Activated B cell treated with CpG ODN at 0.5 μM for 24 hours (primary cell): ENCODE measurements around the gene CSRP2. TPM values are rescaled to one million over a fixed set of nuclear protein-coding genes. Genes with fewer than 3 reads are reported as not detected.

Experiments
- ATAC-seq: fragments of 200-7000 bp; cut with Tn5 transposase; one replicate; pipeline ENCODE4 v1.10.0; 2021; ENCODE audit warnings: low read depth, mild to moderate bottlenecking, moderate library complexity
- CTCF ChIA-PET: fragments of 350-600 bp; sonication (Branson Sonifier 250); formaldehyde crosslinking; loops from one replicate; lab custom pipeline; 2021; ENCODE audit warnings: antibody characterized with exemption; lab: Charles Lee
- POLR2A ChIA-PET: fragments of 350-600 bp; sonication (Branson Sonifier 250); formaldehyde crosslinking; loops from one replicate; lab custom pipeline; 2021; ENCODE audit warnings: antibody characterized with exemption; lab: Charles Lee
- DNase-seq: peaks from one replicate; pipeline ENCODE4 v3.0.0; 2022
- H3K27ac Mint-ChIP-seq: one replicate; pipeline ENCODE4 v1.8.0; 2020; ENCODE audit warnings: mixed read lengths
- H3K27me3 Mint-ChIP-seq: one replicate; pipeline ENCODE4 v1.8.0; 2021; ENCODE audit warnings: mixed read lengths
- H3K36me3 Mint-ChIP-seq: one replicate; pipeline ENCODE4 v1.8.0; 2021; ENCODE audit warnings: low read depth, mixed read lengths
- H3K4me1 Mint-ChIP-seq: one replicate; pipeline ENCODE4 v1.8.0; 2021; ENCODE audit warnings: mixed read lengths
- H3K4me3 Mint-ChIP-seq: one replicate; pipeline ENCODE4 v1.8.0; 2020; ENCODE audit warnings: mild to moderate bottlenecking, mixed read lengths
- H3K9me3 Mint-ChIP-seq: one replicate; pipeline ENCODE4 v1.8.0; 2020; ENCODE audit warnings: mixed read lengths
- intact Hi-C: fragments of 100-400 bp; cut with micrococcal nuclease; formaldehyde crosslinking; loops from one replicate; pipeline ENCODE4 v1.15.1; 2024
- total RNA-seq: library from RNA; stranded (reverse); gene quantifications from 2 replicates; pipeline ENCODE4 v1.2.3, GENCODE V29; 2022
- TF ChIP-seq, protein P1 (sequence below): fragments of 200-600 bp; IDR thresholded peaks from one replicate; pipeline ENCODE4 v1.8.0; 2022; ENCODE audit warnings: antibody characterized with exemption, mild to moderate bottlenecking

CSRP2 gene
- total RNA-seq, 1 donor from 2014 or later: 1.6 TPM

DNA sequence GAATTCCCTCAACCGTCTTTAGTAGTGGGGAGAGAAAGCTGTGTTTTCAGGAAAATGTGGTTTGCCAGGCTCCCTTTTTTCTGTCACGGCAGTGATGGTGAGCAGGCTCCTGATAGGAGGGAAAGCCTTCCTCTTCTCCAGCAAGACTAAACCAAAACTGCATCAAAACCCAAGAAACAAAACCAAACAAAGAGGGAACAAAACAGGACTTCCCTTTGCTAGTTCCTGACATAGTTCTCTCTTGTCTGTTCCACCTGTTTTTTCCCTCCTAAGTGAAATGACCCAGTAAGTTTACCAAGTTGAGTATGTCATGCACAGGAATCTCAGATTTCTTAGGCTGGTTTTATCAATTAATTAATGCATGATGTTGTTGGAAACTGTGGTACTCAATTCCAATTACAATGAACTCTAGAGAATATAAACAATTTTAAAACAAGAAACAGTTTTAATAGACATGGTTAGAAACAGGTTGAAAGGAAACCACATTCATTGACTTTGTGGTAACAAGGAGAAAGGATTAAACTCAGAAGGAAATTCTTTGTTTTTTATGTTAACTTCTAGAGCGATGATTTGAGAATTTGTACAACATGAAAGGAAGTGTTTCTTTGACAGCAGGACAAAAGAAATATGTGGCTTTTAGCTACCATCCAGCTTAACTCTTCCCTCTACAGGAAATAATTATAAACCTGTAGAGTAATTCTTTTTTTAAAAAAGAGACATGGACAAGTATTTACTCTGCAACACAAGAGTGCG is 23.0 kb upstream of the CSRP2 start:
- H3K4me3 Mint-ChIP-seq: no peak overlapping the region
- H3K27ac Mint-ChIP-seq: no peak overlapping the region
- intact Hi-C loops: no loop called here
- TF ChIP-seq, protein P1, sequence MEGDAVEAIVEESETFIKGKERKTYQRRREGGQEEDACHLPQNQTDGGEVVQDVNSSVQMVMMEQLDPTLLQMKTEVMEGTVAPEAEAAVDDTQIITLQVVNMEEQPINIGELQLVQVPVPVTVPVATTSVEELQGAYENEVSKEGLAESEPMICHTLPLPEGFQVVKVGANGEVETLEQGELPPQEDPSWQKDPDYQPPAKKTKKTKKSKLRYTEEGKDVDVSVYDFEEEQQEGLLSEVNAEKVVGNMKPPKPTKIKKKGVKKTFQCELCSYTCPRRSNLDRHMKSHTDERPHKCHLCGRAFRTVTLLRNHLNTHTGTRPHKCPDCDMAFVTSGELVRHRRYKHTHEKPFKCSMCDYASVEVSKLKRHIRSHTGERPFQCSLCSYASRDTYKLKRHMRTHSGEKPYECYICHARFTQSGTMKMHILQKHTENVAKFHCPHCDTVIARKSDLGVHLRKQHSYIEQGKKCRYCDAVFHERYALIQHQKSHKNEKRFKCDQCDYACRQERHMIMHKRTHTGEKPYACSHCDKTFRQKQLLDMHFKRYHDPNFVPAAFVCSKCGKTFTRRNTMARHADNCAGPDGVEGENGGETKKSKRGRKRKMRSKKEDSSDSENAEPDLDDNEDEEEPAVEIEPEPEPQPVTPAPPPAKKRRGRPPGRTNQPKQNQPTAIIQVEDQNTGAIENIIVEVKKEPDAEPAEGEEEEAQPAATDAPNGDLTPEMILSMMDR: no peak
- H3K36me3 Mint-ChIP-seq: no peaks in the 10 kb centered on the region
- DNase-seq (no peak), ATAC-seq (no peak)
- ChIA-PET CTCF (no interaction called here), POLR2A (no interaction called here)
- H3K27me3 Mint-ChIP-seq: peaks cover 4% of the 10 kb centered on the region
- no peaks in the 10 kb centered on the region for H3K4me1 Mint-ChIP-seq
- no peaks in the 10 kb centered on the region for H3K9me3 Mint-ChIP-seq

DNA sequence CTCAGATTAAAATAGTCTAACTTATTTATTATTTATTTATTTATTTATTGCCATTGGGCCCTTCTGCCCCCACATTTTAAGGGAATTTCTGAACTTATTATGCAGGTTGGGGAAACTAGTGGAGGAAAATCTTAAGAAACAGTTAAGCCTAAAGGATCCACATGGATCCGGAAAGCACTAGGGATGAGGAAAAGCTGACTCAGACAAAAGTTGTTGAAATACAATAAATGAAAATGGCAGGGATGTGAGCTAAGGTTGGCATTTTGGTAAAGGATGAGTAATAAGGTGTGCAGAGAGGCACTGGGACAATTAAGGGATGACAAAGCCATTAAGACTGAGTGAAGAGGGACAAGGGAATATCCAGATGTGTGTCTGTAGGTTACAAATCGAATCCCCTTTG is 20.7 kb upstream of the CSRP2 start:
- H3K9me3 Mint-ChIP-seq: no peaks in the 10 kb centered on the region
- intact Hi-C loops: no loop called here
- no peak overlapping the region for H3K4me3 Mint-ChIP-seq
- ChIA-PET CTCF (no interaction called here), POLR2A (no interaction called here)
- H3K27ac Mint-ChIP-seq: no peak overlapping the region
- no peak for ATAC-seq
- TF ChIP-seq, protein P1: no peak
- H3K36me3 Mint-ChIP-seq: no peaks in the 10 kb centered on the region
- no peaks in the 10 kb centered on the region for H3K4me1 Mint-ChIP-seq
- no peak for DNase-seq
- H3K27me3 Mint-ChIP-seq: peaks cover 3% of the 10 kb centered on the region

DNA sequence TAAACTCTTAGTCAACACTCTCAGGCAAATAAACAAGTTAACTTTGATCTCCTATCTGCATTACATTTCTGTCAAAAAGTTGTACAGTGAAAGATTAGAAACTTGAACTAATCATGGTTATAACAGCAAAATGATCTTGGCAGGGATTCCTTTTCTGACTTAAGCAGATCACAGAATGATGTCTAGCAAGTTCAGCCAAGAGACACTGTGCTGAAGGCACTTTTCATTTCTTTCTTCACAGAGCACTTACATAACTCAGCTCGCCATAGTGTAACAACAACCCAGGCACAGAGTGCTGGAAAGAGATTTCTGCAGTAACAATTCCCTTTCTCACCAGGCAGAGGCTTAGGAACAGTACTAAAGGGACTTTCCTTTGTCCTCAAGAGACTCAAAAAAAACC is 19.6 kb upstream of the CSRP2 start:
- peaks cover 6% of the 10 kb centered on the region for H3K9me3 Mint-ChIP-seq
- no peak overlapping the region for H3K4me3 Mint-ChIP-seq
- H3K27me3 Mint-ChIP-seq: peaks cover 3% of the 10 kb centered on the region
- H3K4me1 Mint-ChIP-seq: no peaks in the 10 kb centered on the region
- H3K36me3 Mint-ChIP-seq: no peaks in the 10 kb centered on the region
- TF ChIP-seq, protein P1: no peak
- POLR2A ChIA-PET: no interaction called here
- CTCF ChIA-PET: no interaction called here
- H3K27ac Mint-ChIP-seq: no peak overlapping the region
- DNase-seq (no peak), ATAC-seq (no peak)
- intact Hi-C loops: no loop called here

DNA sequence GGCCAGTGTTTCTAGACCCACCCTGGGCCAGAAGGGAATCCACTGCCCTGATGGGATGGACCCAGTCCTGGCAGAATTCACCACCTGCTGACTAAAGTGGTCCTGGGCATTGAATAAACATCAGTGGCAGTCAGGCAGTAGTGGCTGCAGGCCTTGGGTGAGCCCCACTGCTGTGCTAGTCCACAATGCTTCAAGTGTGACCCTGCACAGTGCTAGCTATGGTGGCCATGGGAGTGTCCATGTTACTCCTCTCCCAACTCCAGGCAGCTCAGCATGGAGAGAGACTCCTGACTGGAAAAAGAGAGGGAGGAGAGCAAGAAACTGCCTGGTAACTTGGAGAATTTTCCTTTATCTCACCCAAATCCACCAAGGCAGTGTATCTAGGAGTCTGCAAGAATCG is 17.5 kb upstream of the CSRP2 start:
- peaks cover 6% of the 10 kb centered on the region for H3K9me3 Mint-ChIP-seq
- no peak for ATAC-seq
- no peak for DNase-seq
- ChIA-PET POLR2A (no interaction called here), CTCF (no interaction called here)
- H3K36me3 Mint-ChIP-seq: no peaks in the 10 kb centered on the region
- no peak overlapping the region for H3K4me3 Mint-ChIP-seq
- no peaks in the 10 kb centered on the region for H3K4me1 Mint-ChIP-seq
- intact Hi-C loops: no loop called here
- H3K27me3 Mint-ChIP-seq: peaks cover 3% of the 10 kb centered on the region
- TF ChIP-seq, protein P1: no peak
- H3K27ac Mint-ChIP-seq: no peak overlapping the region

DNA sequence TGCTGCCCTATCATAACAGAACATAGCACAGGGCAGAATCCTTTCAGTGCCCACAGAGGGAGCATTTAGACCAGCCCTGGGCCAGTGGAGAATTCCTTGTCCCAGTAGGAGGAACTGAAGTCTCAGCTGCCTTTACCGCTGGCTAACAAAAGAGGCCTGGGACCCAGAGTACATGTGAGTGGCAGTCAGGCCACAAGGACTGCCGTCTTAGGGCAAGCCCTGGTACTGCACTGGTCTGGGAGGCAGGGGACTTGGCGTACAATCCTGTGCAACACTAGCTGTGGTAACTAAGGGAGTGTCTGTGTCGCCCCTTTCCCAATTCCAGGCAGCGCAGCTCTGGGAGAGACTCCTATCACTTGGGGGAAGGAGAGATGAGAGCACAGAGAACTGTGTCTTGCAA is 17.0 kb upstream of the CSRP2 start:
- no peak overlapping the region for H3K27ac Mint-ChIP-seq
- H3K9me3 Mint-ChIP-seq: peaks cover 6% of the 10 kb centered on the region
- POLR2A ChIA-PET: no interaction called here
- TF ChIP-seq, protein P1: no peak
- ATAC-seq: no peak
- no peaks in the 10 kb centered on the region for H3K36me3 Mint-ChIP-seq
- no peak for DNase-seq
- intact Hi-C loops: no loop called here
- CTCF ChIA-PET: no interaction called here
- no peaks in the 10 kb centered on the region for H3K4me1 Mint-ChIP-seq
- peaks cover 3% of the 10 kb centered on the region for H3K27me3 Mint-ChIP-seq
- no peak overlapping the region for H3K4me3 Mint-ChIP-seq
